ENCODE results near the gene ZMAT2.
"Not testable (repeated sequence)": the region's sequence is repeated elsewhere in the genome, so short reads cannot be mapped to it uniquely, and the experiment has no call there.

- not testable (repeated sequence) for TF ChIP-seq ELK1 (IDR thresholded peaks at IDR 0.05; ENCODE audit: low read depth, low read length); PML (IDR thresholded peaks at IDR 0.05; ENCODE audit: low read length); JUNB (IDR thresholded peaks at IDR 0.05); SIN3A (IDR thresholded peaks at IDR 0.05; ENCODE audit: low read depth, low read length); NFIC (IDR thresholded peaks at IDR 0.05; ENCODE audit: low read depth, low read length); ZNF274 (IDR thresholded peaks at IDR 0.05; ENCODE audit: insufficient read depth, insufficient read length); PKNOX1 (IDR thresholded peaks at IDR 0.05)
Measured at GRCh38 chr5:140671035-140671434, 29.2 kb upstream of the ZMAT2 start.
